GM12878 (cell line): ENCODE results near the gene FCN2. TPM values are rescaled to one million over a fixed set of nuclear protein-coding genes. Genes with fewer than 3 reads are reported as not detected.

ENCODE experiments used
- ATAC-seq: fragments of 200-7000 bp; cut with Tn5 transposase; 3 replicates; pipeline ENCODE4 v1.9.1; 2020; ENCODE audit warnings: mild to moderate bottlenecking, moderate library complexity
- BruUV-seq: library from RNA; stranded (reverse); fragments of 400-500 nt; replicated peaks from 2 replicates; lab custom pipeline; 2021; lab: Mats Ljungman, UMichigan
- CTCF ChIA-PET: fragments of 300-600 bp; sonication (Branson Sonifier 250); formaldehyde crosslinking; extraction: SDS; loops from one replicate; lab custom pipeline; 2021; ENCODE audit warnings: inconsistent platforms; lab: Yijun Ruan, JAX
- POLR2A ChIA-PET: fragments of 350-600 bp; formaldehyde crosslinking; extraction: SDS; loops from one replicate; lab custom pipeline; 2021; ENCODE audit warnings: inconsistent platforms; lab: Charles Lee
- RAD21 ChIA-PET: fragments of 300-600 bp; sonication (Branson Sonifier 250); formaldehyde crosslinking; loops from one replicate; lab custom pipeline; 2023; ENCODE audit warnings: antibody characterized with exemption; ENCODE audit not compliant: unreplicated experiment; lab: Charles Lee
- SMC1A ChIA-PET: fragments of 300-600 bp; sonication (Branson Sonifier 250); formaldehyde crosslinking; loops from one replicate; lab custom pipeline; 2023; ENCODE audit not compliant: unreplicated experiment, uncharacterized antibody; lab: Charles Lee
- DNase-seq: peaks from one replicate; pipeline ENCODE4 v3.0.0-alpha.2; 2011; ENCODE audit warnings: low read depth, low spot score
- FAIRE-seq: peaks from 3 replicates; lab custom pipeline; 2011; peaks lifted over from hg19 to GRCh38; lab: Jason Lieb, UNC
- H2AFZ ChIP-seq: 2 replicates; pipeline ENCODE4 v1.6.0; 2011; ENCODE audit warnings: low read depth, low read length, control low read depth; ENCODE audit not compliant: control insufficient read depth
- H3K27ac ChIP-seq: 2 replicates; pipeline ENCODE4 v1.5.1; 2011; ENCODE audit warnings: control low read depth; ENCODE audit not compliant: control insufficient read depth, insufficient read depth
- H3K27me3 ChIP-seq, 2 experiments: replicated peaks in 1 of 2; 2 replicates each; pipeline versions ENCODE4 v1.6.0 to v1.6.1; 2011; ENCODE audit warnings: low read length in 1 of 2; ENCODE audit not compliant: control insufficient read depth in 2 of 2, insufficient read depth in 2 of 2
- H3K36me3 ChIP-seq, 2 experiments: 2 replicates each; pipeline ENCODE4 v1.5.1; 2011; ENCODE audit warnings: low read length in 1 of 2; ENCODE audit not compliant: control insufficient read depth in 2 of 2, insufficient read depth in 2 of 2
- H3K4me1 ChIP-seq: 2 replicates; pipeline ENCODE4 v1.6.1; 2011; ENCODE audit warnings: mild to moderate bottlenecking, low read length, moderate library complexity, mixed read lengths; ENCODE audit not compliant: control insufficient read depth, insufficient read depth
- H3K4me2 ChIP-seq: 2 replicates; pipeline ENCODE4 v1.6.0; 2011; ENCODE audit warnings: control low read depth; ENCODE audit not compliant: control insufficient read depth, insufficient read depth
- H3K4me3 ChIP-seq: fragments of 200-600 bp; sonication (generic); 2 replicates; pipeline ENCODE4 v1.5.1; 2016
- H3K79me2 ChIP-seq: 2 replicates; pipeline ENCODE4 v1.6.0; 2011; ENCODE audit warnings: low read length; ENCODE audit not compliant: control insufficient read depth, insufficient read depth
- H3K9ac ChIP-seq: 2 replicates; pipeline ENCODE4 v1.8.0; 2011; ENCODE audit warnings: low read length, control low read depth, mixed read lengths; ENCODE audit not compliant: control insufficient read depth, insufficient read depth
- H3K9me3 ChIP-seq: replicated peaks from 3 replicates; pipeline ENCODE4 v1.5.1; 2011; ENCODE audit warnings: mild to moderate bottlenecking, low read length; ENCODE audit not compliant: control insufficient read depth, insufficient read depth
- H4K20me1 ChIP-seq: 2 replicates; pipeline ENCODE4 v1.6.0; 2011; ENCODE audit not compliant: control insufficient read depth, insufficient read depth
- BHLHE40 ChIP-seq, 2 experiments: fragments of 450-650 bp in 1 of 2; IDR thresholded peaks; 2 replicates each; pipeline ENCODE4 v1.6.1; 2011 to 2017; ENCODE audit warnings: low read depth in 2 of 2, borderline replicate concordance in 1 of 2, improper control_type of control experiment in 1 of 2, low read length in 1 of 2, mild to moderate bottlenecking in 1 of 2
- CREB1 ChIP-seq: IDR thresholded peaks from 2 replicates; pipeline ENCODE4 v1.6.1; 2012; ENCODE audit warnings: low read depth, mild to moderate bottlenecking, inconsistent platforms
- KLF5 ChIP-seq: fragments of 450-650 bp; IDR thresholded peaks from 2 replicates; pipeline ENCODE4 v1.6.1; 2014; ENCODE audit warnings: mild to moderate bottlenecking; ENCODE audit not compliant: partially characterized antibody
- MEF2A ChIP-seq: IDR thresholded peaks from 2 replicates; pipeline ENCODE4 v1.6.1; 2011; ENCODE audit warnings: low read depth, mild to moderate bottlenecking, low read length, moderate library complexity; ENCODE audit not compliant: insufficient read depth
- NBN ChIP-seq: fragments of 450-650 bp; IDR thresholded peaks from 2 replicates; pipeline ENCODE4 v1.6.1; 2016
- STAT3 ChIP-seq: IDR thresholded peaks from 2 replicates; pipeline ENCODE4 v1.6.1; 2011; ENCODE audit warnings: low read depth, low read length, improper control_type of control experiment
- TBL1XR1 ChIP-seq: IDR thresholded peaks from 2 replicates; pipeline ENCODE4 v1.6.1; 2012; ENCODE audit warnings: low read depth, low read length, improper control_type of control experiment
- TCF12 ChIP-seq: IDR thresholded peaks from 2 replicates; pipeline ENCODE4 v1.6.1; 2011; ENCODE audit warnings: low read depth, mild to moderate bottlenecking, low read length
- TCF3 ChIP-seq: IDR thresholded peaks from 2 replicates; pipeline ENCODE4 v1.6.1; 2012; ENCODE audit warnings: low read depth, mild to moderate bottlenecking, low read length, borderline replicate concordance; ENCODE audit not compliant: insufficient read depth
- WRNIP1 ChIP-seq: IDR thresholded peaks from 2 replicates; pipeline ENCODE4 v1.6.1; 2011; ENCODE audit warnings: low read depth, low read length, improper control_type of control experiment, borderline replicate concordance
- whole genome bisulfite sequencing: methylation state at CpG from one replicate; pipeline ENCODE4 v1.1.6; 2016; ENCODE audit warnings: low lambda C conversion rate; ENCODE audit not compliant: insufficient replicate concordance, insufficient coverage; ENCODE audit errors: missing lambda C conversion rate; 5-methylcytosine and 5-hydroxymethylcytosine counted together
- in situ Hi-C: fragments of 300-500 bp; cut with MboI; formaldehyde crosslinking; loops from 9 replicates; pipeline ENCODE4 v1.14.3; 2018; ENCODE audit warnings: mixed read lengths
- intact Hi-C: fragments of 100-400 bp; cut with micrococcal nuclease; formaldehyde crosslinking; loops from one replicate; pipeline ENCODE4 v1.14.2; 2022; ENCODE audit not compliant: unreplicated experiment
- polyA plus RNA-seq, 11 experiments: library from polyadenylated mRNA; depleted of rRNA in 4 of 11; unstranded in 6 of 11; stranded (reverse) in 5 of 11; fragments of >200 nt; fragmentation: Nextera tagmentation in 4 of 11; fragmentation: Illumina TruSeq in 1 of 11; extraction: Ambion mirVana in 4 of 11; extraction: Trizol in 1 of 11; gene quantifications; 1 replicate in 1 of 11; 2 replicates in 10 of 11; pipeline versions ENCODE4 v1.2.1 to v1.2.3, GENCODE V29; 2011 to 2016; ENCODE audit warnings: inconsistent platforms in 2 of 11, missing spikeins in 2 of 11, low read depth in 1 of 11
- total RNA-seq, 4 experiments: library from RNA; depleted of rRNA in 3 of 4; stranded (reverse); fragments of >200 nt in 3 of 4; fragmentation: Illumina TruSeq in 1 of 4; extraction: Trizol in 1 of 4; gene quantifications; 2 replicates each; pipeline versions ENCODE4 v1.2.1 to v1.2.3, GENCODE V29; 2013 to 2021
- TF ChIP-seq, protein P1 (sequence below): fragments of 150-350 bp; IDR thresholded peaks from 2 replicates; pipeline ENCODE4 v1.6.1; 2014; ENCODE audit warnings: mild to moderate bottlenecking, low read depth, low read length
- TF ChIP-seq, protein P2 (sequence below): fragments of 450-650 bp; conservative IDR thresholded peaks from 2 replicates; pipeline ENCODE4 v1.6.1; 2017; ENCODE audit warnings: mild to moderate bottlenecking, moderate library complexity
- TF ChIP-seq, protein P3 (sequence below): IDR thresholded peaks from 2 replicates; pipeline ENCODE4 v1.6.1; 2011; ENCODE audit warnings: low read depth, mild to moderate bottlenecking, low read length, moderate library complexity, borderline replicate concordance; ENCODE audit errors: extremely low read depth
- TF ChIP-seq, protein P4 (sequence below): fragments of 450-650 bp; IDR thresholded peaks from 2 replicates; pipeline ENCODE4 v1.6.1; 2017; ENCODE audit warnings: mild to moderate bottlenecking, moderate library complexity

The FCN2 gene
- total and polyA plus RNA-seq, 10 of the 15 experiments (the other 5 are each of a cell fraction or from before 2014, with no cell fraction given) = not detected

DNA sequence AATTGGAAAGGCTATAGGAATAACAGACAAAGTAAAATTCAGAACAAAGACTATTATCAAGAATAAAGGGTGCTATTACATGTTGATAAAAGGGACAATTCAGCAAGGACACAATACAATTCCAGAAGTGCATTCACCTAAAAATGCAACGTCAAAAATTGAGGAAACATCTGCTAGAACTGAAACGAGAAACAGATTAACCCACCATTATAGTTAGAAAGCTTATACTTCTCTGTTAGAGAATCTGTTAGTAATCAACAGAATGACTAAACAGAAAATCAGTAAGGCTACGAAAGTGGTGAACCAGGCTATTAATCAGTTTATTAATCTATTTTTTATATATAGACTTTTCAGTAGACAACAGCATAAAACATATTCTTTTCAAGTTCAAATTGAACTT is 22.3 kb downstream of the FCN2 start (continued):
- TF ChIP-seq, protein P1, sequence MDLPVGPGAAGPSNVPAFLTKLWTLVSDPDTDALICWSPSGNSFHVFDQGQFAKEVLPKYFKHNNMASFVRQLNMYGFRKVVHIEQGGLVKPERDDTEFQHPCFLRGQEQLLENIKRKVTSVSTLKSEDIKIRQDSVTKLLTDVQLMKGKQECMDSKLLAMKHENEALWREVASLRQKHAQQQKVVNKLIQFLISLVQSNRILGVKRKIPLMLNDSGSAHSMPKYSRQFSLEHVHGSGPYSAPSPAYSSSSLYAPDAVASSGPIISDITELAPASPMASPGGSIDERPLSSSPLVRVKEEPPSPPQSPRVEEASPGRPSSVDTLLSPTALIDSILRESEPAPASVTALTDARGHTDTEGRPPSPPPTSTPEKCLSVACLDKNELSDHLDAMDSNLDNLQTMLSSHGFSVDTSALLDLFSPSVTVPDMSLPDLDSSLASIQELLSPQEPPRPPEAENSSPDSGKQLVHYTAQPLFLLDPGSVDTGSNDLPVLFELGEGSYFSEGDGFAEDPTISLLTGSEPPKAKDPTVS = no peak
- TF ChIP-seq WRNIP1 (no peak), TBL1XR1 (no peak), TCF12 (no peak)

DNA sequence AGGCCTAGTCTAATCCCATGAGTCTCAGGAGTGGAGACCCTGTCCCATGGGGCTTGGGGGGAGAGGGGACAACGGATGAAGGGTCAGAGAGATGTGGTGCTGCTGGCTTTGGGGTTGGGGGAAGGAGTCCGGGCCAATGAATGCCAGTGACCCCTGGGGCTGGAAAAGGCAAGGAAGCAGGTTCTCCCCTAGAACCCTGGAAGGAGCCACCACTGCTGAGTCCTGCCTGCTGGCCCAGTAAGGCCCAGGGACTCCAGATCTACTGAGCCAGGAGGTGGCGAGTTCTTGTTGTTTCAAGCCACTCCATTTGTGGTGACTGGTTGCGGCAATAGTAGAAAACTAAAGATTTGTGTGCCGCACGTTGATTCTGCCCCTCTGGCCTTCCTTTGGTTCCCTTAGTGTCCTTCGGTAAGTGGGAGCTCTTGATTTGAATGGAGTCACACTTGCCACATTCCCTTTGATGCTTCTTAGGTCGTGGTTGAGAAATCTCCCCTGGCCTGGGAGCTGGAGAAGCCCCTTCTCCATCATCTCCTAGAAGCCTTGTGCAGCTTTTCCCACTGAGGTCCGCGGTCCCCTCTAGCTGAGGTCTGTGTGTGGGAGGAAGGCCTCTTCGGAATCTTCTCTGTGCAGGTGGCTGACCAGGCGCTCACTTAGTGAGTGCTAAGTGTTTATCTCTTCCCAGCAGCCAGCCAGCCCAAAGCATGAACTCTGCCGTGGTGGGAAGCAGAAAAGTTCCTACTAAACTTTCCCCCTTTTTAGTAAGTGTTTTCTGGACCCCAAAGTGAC is 28.1 kb downstream of the FCN2 start:
- ChIA-PET CTCF (no interaction called here), SMC1A (no interaction called here), POLR2A (no interaction called here), RAD21 (no interaction called here)
- Histone ChIP-seq H3K79me2 (no peaks in the 10 kb centered on the region), H3K27me3 (no peaks in the 10 kb centered on the region), H4K20me1 (no peaks in the 10 kb centered on the region), H3K4me1 (no peaks in the 10 kb centered on the region), H3K36me3 (no peaks in the 10 kb centered on the region), H3K9me3 (no peaks in the 10 kb centered on the region), H3K9ac (no peak overlapping the region), H3K27ac (no peak overlapping the region), H2AFZ (no peak overlapping the region), H3K4me3 (no peak overlapping the region), H3K4me2 (no peak overlapping the region)
- in situ Hi-C loops = no loop called here
- FAIRE-seq (no peak), ATAC-seq (no peak), DNase-seq (no peak)
- intact Hi-C loops = no loop called here
- 26% methylated on average over 13 of the region's 13 CpGs for WGBS
- no TSS peak for BruUV-seq
- TF ChIP-seq, protein P2, sequence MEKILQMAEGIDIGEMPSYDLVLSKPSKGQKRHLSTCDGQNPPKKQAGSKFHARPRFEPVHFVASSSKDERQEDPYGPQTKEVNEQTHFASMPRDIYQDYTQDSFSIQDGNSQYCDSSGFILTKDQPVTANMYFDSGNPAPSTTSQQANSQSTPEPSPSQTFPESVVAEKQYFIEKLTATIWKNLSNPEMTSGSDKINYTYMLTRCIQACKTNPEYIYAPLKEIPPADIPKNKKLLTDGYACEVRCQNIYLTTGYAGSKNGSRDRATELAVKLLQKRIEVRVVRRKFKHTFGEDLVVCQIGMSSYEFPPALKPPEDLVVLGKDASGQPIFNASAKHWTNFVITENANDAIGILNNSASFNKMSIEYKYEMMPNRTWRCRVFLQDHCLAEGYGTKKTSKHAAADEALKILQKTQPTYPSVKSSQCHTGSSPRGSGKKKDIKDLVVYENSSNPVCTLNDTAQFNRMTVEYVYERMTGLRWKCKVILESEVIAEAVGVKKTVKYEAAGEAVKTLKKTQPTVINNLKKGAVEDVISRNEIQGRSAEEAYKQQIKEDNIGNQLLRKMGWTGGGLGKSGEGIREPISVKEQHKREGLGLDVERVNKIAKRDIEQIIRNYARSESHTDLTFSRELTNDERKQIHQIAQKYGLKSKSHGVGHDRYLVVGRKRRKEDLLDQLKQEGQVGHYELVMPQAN = no peak
- TF ChIP-seq, protein P3, sequence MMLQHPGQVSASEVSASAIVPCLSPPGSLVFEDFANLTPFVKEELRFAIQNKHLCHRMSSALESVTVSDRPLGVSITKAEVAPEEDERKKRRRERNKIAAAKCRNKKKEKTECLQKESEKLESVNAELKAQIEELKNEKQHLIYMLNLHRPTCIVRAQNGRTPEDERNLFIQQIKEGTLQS = no peak
- TF ChIP-seq NBN (no peak), MEF2A (no peak), CREB1 (no peak), STAT3 (no peak), KLF5 (no peak), TCF3 (no peak), BHLHE40 (IDR thresholded peaks at IDR 0.05; ENCODE audit: borderline replicate concordance in 1 of 2, low read depth in 2 of 2, low read length in 1 of 2) (no peak)
- TF ChIP-seq, protein P4, sequence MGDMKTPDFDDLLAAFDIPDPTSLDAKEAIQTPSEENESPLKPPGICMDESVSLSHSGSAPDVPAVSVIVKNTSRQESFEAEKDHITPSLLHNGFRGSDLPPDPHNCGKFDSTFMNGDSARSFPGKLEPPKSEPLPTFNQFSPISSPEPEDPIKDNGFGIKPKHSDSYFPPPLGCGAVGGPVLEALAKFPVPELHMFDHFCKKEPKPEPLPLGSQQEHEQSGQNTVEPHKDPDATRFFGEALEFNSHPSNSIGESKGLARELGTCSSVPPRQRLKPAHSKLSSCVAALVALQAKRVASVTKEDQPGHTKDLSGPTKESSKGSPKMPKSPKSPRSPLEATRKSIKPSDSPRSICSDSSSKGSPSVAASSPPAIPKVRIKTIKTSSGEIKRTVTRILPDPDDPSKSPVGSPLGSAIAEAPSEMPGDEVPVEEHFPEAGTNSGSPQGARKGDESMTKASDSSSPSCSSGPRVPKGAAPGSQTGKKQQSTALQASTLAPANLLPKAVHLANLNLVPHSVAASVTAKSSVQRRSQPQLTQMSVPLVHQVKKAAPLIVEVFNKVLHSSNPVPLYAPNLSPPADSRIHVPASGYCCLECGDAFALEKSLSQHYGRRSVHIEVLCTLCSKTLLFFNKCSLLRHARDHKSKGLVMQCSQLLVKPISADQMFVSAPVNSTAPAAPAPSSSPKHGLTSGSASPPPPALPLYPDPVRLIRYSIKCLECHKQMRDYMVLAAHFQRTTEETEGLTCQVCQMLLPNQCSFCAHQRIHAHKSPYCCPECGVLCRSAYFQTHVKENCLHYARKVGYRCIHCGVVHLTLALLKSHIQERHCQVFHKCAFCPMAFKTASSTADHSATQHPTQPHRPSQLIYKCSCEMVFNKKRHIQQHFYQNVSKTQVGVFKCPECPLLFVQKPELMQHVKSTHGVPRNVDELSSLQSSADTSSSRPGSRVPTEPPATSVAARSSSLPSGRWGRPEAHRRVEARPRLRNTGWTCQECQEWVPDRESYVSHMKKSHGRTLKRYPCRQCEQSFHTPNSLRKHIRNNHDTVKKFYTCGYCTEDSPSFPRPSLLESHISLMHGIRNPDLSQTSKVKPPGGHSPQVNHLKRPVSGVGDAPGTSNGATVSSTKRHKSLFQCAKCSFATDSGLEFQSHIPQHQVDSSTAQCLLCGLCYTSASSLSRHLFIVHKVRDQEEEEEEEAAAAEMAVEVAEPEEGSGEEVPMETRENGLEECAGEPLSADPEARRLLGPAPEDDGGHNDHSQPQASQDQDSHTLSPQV = no peak
